GM12892 (cell line): ENCODE results near the gene DPEP3.

Experiments
- POLR2A ChIP-seq: IDR thresholded peaks from 2 replicates; pipeline ENCODE4 v1.6.1; 2011; ENCODE audit warnings: low read depth, low read length, control low read depth
- POLR2AphosphoS5 ChIP-seq: IDR thresholded peaks from 2 replicates; pipeline ENCODE4 v1.6.1; 2011; ENCODE audit warnings: low read depth, low read length, control low read depth

- no peak for TF ChIP-seq POLR2AphosphoS5
- TF ChIP-seq POLR2A, result no peak
These were observed 48.7 kb upstream of the DPEP3 start for GRCh38 chr16:68028996-68029395.
